ENCODE data around the gene CAMKK1.

DNA sequence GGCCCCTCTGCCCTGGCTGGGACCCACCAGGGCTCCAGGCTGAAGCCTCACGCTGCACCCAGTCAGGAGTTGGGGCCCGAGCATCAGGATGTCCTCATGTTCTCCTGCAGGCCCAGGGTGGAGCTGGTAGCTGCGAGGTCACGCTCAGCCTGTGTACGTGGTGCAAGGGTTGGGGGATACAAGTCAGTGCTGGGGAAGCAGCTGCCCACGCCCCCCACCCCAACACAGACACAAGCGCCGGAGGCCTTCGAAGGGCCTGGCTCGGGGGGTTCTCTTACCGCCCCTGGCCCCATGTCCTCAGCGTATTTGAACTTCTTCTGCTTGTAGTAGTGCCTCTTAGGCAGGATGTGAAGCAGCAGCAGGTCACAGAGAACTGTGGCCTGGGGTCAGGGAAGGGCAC, 4.9 kb upstream of the CAMKK1 start:
- TF ChIP-seq, protein P1, sequence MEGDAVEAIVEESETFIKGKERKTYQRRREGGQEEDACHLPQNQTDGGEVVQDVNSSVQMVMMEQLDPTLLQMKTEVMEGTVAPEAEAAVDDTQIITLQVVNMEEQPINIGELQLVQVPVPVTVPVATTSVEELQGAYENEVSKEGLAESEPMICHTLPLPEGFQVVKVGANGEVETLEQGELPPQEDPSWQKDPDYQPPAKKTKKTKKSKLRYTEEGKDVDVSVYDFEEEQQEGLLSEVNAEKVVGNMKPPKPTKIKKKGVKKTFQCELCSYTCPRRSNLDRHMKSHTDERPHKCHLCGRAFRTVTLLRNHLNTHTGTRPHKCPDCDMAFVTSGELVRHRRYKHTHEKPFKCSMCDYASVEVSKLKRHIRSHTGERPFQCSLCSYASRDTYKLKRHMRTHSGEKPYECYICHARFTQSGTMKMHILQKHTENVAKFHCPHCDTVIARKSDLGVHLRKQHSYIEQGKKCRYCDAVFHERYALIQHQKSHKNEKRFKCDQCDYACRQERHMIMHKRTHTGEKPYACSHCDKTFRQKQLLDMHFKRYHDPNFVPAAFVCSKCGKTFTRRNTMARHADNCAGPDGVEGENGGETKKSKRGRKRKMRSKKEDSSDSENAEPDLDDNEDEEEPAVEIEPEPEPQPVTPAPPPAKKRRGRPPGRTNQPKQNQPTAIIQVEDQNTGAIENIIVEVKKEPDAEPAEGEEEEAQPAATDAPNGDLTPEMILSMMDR (conservative IDR thresholded peaks at IDR 0.05; ENCODE audit: low read depth in 2 of 2) = no peak
- TF ChIP-seq POLR2AphosphoS5 (IDR thresholded peaks at IDR 0.05; ENCODE audit: low read depth) (no peak), ZNF114 (CRISPR knock-in tag; IDR thresholded peaks at IDR 0.05) (no peak), CREB1 (CRISPR knock-in tag; IDR thresholded peaks at IDR 0.05; ENCODE audit: low read depth) (no peak), EZH2phosphoT487 (IDR thresholded peaks at IDR 0.05; ENCODE audit: unreplicated experiment) (no peak), EZH2 (IDR thresholded peaks at IDR 0.05; ENCODE audit: low read depth, unreplicated experiment) (no peak), JUNB (IDR thresholded peaks at IDR 0.05; ENCODE audit: unreplicated experiment) (no peak), REST (IDR thresholded peaks at IDR 0.05; ENCODE audit: unreplicated experiment) (no peak)

Measured in GM23338 (cell line).